Measurements from ENCODE around the gene PLCB1.
"Not testable (repeated sequence)": the region's sequence is repeated elsewhere in the genome, so short reads cannot be mapped to it uniquely, and the experiment has no call there.

The PLCB1 gene

GRCh38 chr20:8454137-8454712 is 322.2 kb downstream of the PLCB1 start:
- FAIRE-seq: no peak

DNA sequence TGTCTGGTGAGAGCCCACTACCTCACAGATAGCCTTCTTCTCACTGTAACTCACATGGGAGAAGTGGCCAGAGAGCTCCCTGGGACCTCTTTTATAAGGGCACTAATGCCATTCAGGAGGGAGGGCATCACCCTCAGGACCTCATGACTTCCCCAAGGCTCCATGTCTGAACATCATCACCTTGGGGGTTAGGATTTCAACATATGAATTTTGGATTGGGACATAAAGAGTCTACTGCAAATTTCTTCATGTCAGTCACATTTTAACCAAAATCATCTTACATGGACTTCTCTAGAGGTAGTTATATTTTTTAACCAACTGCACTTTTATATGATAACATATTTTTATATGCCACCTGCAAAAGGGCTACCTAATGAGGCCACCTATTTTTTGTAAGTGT is 324.7 kb downstream of the PLCB1 start:
- FAIRE-seq: no peak

- no peak for FAIRE-seq
These were observed 325.9 kb downstream of the PLCB1 start for GRCh38 chr20:8457978-8458377.

GRCh38 chr20:8461186-8461585 is 329.1 kb downstream of the PLCB1 start:
- FAIRE-seq: no peak

DNA sequence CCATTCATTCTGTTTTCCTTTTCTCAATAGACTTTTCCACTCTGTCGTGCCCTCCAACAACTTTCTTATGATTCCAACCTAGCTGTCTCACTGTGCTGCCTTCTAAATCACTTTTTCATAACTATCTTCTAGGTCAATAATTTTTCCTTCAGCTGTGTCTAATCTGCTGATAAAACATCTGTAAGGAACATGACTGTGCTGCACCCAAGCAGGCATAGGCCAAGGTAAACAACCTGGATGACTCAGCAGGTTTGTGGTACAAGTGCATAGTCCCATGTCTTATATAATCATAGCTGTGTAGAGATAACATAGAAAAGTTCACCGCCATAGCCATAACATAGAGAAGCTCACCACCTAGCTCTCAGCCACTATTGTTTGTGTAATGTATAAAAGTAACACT is 332.3 kb downstream of the PLCB1 start:
- FAIRE-seq: no peak

DNA sequence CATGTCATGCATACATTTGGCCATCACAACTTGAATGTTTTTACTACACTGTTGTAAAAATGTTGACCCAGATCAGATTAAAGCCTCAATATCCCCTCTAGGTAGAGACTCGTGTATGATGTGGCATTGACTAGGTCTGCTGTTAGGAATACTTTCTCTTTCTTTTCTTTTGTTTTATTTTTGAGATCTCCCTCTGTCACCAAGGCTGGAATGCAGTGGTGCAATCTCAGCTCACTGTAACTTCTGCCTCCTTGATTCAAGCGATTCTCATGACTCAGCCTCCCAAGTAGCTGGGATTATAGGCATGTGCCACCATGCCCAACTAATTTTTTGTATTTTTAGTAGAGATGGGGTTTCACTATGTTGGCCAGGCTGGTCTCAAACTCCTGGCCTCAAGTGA is 334.7 kb downstream of the PLCB1 start:
- not testable (repeated sequence) for FAIRE-seq

- FAIRE-seq: no peak
These were observed 338.1 kb downstream of the PLCB1 start for GRCh38 chr20:8470156-8470555.

DNA sequence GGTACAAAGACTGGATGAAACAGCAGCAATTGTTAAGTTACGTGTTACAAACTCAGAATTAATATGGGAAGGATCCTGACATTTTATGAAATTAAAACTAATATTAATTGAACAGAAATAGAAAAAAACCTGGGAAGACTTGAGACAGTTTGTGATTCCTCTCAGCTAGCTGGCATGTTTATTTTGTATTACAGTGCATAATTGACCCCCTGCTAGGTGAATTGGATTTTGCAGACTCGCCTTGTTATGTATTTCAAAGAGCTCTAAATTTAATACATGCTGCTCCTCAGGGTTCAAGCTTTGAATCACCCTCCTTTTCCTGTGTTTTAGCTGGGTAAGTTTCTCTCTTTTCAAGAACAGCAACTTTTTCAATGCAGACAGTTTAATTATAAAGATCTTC is 339.4 kb downstream of the PLCB1 start:
- no peak for FAIRE-seq

DNA sequence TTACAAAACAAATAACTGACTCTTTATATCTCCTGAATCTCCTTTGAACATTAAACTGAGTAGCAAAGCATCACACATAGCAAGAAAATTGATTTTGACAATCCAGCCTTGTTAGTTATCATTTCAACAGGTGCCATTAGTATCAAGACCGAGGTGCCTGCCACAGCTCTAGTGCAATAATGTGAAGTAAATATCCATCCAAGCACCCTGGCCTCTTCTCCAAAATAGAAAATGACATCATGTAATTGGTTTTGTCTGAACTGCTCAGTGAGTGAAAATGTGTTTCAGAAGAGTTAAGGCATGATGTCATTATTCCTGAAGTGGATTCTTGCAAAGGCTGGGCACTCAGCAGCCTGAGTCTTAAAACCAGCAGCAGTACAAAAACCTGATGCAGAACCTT is 341.4 kb downstream of the PLCB1 start:
- FAIRE-seq: no peak

DNA sequence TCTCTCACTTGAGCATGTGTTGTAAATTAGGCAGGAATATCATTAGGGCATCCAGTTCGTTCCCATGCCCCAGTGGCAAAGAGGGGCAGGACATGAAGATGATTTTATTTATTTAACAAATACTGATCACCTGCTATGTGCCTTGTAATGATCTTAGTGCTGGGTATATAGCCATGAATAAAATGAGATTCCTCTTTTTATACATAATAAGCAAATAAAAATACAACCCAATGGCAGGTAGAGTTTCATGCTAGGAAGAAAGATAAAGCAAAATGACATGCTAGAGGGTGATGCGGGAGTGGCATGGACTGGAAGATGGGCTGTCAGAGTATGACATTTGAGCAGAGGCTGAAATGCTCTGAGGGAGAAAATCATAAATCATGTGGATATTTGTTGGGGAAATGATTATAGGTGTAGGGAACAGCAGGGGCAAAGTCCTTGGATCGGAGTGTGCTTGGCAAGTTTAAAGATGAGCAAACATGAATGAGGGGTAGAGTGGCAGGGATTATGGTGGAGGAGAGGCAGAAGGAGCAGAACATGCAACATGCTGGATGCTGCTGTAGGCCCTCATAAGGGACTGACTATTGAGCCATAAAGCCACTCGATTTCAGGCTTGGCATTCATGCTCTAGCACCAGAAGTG is 342.1 kb downstream of the PLCB1 start:
- no peak for FAIRE-seq

- no peak for FAIRE-seq
These were observed 344.0 kb downstream of the PLCB1 start for GRCh38 chr20:8476021-8476420.

DNA sequence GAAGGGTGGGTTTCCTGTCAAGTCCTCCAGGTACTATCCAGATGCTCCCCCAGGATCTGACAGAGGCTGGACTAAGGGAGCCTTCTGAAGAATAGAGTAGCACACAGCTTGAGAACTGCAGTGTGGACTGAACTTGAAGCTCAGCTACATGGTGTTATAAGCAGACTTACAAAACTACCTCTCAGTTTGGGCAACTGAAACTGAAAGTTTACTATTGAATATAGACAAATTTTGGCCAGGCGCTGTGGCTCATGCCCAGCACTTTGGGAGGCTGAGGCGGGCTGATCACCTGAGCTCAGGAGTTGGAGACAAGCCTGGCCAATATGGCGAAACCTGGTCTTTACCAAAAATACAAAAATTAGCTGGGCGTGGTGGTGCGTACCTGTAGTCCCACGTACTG is 348.5 kb downstream of the PLCB1 start:
- FAIRE-seq: no peak

- no peak for FAIRE-seq
These were observed 355.6 kb downstream of the PLCB1 start for GRCh38 chr20:8487696-8488095.

DNA sequence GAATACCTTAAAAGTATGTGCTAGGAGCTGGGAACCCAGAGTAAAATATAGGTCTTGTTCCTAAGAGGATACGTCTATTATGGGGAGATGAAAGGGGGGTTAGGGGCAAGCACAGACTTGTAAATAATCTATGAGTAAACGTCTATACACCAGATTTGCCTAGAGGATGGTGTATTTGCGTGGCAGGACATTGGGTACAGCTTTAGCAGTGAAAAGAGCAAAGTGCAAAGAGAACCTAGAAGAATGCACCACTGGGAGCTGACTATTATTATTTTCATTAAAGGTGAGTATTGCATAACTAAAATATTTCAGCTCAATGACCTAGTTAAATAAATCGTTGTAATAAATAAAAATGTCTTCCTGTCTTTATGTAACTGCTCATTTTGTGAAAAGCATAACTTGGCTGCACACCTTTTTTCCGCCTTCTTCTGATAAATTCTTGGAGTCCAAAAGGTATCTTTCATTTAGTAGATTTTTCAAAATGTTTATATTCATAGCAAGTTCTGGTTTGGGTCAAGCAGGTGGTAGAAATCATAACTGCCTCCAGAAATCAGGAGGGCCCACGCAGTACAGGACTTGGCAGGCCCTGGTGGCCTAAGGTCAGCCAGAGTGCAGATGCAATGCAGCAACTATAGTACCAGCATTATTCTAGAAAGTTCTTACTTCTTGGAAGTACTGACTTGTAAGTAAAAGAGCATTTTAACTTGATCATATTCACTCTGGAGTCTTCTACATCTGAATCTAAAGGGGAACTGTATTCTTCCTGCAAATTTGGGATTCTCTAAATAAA is 357.2 kb downstream of the PLCB1 start:
- no peak for FAIRE-seq

DNA sequence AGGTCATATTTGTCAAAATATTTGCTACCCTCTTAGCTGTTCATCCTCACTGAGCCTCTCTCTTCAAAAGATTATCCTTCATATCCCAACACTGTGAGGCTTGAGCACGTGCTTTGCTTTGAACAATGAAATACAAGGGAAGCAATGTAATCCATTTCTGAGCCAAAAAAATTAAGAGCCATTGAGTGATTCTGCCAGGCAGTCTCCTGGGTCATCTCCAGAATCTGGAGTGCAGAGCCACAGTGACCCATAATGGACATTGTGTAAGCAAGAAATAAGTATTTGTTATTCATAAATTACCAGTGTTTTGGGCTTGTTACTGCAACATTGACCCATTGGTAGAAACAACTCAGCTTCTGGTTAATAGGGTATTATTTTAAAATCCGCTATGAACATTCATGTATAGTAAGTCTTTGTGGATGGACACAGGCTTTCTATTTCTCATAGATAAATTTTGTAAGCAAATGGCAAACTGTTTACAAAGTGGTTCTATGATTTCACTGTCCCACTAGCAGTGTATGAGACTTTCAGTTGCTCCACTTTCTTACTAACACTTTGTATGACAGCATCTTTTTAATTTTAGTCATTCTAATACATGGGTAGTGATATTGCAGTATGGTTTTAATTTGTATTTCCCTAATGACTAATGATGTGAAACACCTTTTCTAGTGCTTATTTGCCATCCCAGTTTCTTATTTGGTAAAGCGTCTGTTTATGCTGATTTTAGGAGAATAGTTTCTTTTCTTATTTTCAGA is 358.2 kb downstream of the PLCB1 start:
- FAIRE-seq: no peak

- FAIRE-seq: no peak
These were observed 360.1 kb downstream of the PLCB1 start for GRCh38 chr20:8492173-8492572.

DNA sequence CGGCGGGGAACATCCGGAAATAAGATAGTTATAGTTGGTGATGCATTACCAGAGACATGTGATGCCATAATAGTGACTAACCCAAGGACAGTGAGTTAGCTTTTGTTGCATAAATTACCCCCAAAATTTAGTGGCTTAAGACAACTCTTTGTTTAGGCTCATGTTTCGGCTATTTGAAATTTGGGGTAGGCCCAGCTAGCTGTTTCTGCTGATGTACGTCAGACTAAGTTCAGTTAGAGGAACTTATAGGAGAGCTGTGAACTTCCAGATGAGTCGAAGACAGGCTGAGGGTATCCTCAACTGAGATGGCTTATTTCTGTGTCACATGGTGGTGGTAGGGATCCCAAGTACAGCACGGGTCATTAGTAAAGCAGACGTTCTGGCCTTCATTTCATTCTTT is 366.5 kb downstream of the PLCB1 start:
- no peak for FAIRE-seq

- FAIRE-seq: no peak
These were observed 372.0 kb downstream of the PLCB1 start for GRCh38 chr20:8504030-8504429.

DNA sequence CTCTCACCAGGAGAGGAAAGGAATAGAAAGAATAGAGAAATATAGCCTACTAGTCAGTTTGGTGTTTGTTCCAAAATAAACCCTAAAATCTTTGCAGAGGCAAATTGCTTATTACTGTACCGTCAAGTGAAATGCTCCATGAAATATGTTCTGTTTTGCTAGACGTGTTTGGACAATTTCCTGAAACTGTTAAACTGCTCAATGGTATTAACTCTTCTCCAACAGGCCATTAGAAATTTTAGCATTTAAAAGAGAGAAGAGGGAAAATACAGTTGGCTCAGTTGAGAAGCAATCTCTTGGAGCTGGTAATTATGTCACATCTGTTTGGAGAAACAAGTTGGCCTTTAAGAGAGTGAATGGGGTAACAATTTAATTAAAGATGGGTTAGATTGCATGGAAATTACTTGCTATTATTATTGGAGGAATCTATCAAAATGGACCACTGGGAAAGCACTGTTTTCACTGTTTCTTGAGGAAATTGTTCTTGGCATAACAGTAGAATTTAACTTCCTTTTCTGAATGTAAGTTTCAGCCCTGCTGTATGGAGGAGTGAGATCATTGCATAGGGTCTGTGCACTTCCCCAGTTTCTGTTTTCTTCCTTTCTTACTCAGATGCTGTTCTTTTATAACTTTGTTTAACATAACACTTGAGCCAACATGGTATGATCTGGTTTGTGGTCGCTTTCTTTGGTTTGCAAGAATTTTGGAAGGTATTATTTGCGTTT is 373.6 kb downstream of the PLCB1 start:
- FAIRE-seq: no peak

DNA sequence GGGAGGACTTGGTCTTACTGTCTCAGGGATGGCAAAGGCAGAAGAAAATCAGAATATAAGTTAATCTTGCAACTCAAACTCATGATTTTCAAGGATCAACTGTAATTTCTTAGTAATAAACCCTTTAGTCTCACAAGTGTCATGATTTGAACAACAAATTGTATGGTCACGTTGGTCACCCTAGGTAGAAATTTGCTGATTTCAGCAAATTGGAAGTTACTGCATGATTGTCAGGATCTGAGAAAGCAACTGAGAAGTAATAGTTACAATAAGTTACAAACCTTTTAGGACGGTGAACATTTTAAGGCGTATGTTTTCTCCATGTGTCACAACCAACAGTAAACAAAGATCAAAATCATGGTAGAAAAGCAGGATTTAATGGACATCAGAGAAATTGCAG is 375.2 kb downstream of the PLCB1 start:
- FAIRE-seq: no peak

- no peak for FAIRE-seq
These were observed 377.7 kb downstream of the PLCB1 start for GRCh38 chr20:8509809-8510208.

GRCh38 chr20:8510808-8511207 is 378.7 kb downstream of the PLCB1 start:
- no peak for FAIRE-seq

GRCh38 chr20:8512003-8512402 is 379.9 kb downstream of the PLCB1 start:
- no peak for FAIRE-seq
